Activated CD8-positive, alpha-beta memory T cell treated with anti-CD3 and anti-CD28 coated beads for 36 hours (primary cell): ENCODE measurements around the gene KCNQ1. TPM values are rescaled to one million over a fixed set of nuclear protein-coding genes. Genes with fewer than 3 reads are reported as not detected.

Experiments used
- CTCF ChIA-PET: fragments of 350-600 bp; sonication (Branson Sonifier 250); formaldehyde crosslinking; loops from one replicate; lab custom pipeline; 2021; ENCODE audit warnings: antibody characterized with exemption; lab: Charles Lee
- POLR2A ChIA-PET: fragments of 350-600 bp; sonication (Branson Sonifier 250); formaldehyde crosslinking; loops from one replicate; lab custom pipeline; 2021; ENCODE audit warnings: antibody characterized with exemption; lab: Charles Lee
- total RNA-seq, 2 experiments: library from RNA; stranded (reverse); gene quantifications; one replicate each; pipeline ENCODE4 v1.2.3, GENCODE V29; 2021

KCNQ1 gene
- total RNA-seq, 2 experiments from 2014 or later, result 3.1 to 3.9 TPM

DNA sequence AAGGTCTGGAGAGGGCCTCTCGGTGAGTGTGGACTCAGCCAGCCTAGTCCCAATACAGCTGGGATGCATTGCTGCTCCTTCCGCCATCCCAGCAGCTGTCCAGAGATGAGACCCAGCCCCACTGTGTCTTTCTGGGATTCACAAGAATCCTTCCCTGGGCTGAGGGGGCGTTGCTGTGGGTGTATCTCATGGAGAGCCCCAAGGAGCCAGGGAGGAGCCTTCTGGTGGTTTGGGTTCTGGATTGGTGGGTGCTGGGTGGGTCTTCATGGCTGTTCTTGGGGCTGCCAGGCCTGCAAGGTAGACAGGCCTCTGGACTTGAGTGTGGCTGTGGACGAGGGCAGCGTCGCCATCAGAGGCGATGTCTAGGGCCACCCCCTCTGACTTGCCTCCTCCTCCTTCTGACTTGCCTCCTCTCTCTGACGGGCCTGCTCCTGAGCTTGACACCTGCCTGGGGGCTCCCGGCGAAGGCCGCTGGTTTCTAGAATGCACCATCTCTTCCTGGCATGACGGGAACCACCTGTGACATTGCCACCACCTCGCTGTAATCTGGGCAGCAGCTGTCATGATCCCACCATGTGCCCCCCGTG, 17.2 kb downstream of the KCNQ1 start:
- ChIA-PET CTCF (no interaction called here), POLR2A (no interaction called here)

DNA sequence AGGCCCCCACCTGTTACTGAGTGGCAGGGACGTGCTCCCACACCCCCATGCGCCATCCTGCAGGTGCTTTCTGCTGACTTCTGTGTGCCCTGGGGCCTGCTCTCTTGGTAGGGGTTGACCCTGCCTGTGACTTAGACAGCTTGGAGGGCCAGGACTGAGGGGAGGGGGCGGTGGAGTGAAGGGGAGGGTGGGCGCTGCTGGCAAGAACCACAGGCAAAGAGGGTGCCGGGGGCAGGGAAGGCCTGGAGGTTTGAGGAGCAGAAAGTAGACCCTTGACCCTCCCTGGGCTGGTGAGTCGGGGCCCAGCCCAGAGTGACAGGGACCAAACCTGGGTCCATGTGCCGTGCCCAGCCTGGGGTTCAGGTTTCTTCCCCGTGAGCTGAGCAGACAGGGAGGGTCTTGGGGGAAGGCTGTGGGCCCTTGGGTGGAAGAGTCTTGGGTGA, 17.8 kb downstream of the KCNQ1 start:
- POLR2A ChIA-PET, result no interaction called here
- CTCF ChIA-PET, result no interaction called here

DNA sequence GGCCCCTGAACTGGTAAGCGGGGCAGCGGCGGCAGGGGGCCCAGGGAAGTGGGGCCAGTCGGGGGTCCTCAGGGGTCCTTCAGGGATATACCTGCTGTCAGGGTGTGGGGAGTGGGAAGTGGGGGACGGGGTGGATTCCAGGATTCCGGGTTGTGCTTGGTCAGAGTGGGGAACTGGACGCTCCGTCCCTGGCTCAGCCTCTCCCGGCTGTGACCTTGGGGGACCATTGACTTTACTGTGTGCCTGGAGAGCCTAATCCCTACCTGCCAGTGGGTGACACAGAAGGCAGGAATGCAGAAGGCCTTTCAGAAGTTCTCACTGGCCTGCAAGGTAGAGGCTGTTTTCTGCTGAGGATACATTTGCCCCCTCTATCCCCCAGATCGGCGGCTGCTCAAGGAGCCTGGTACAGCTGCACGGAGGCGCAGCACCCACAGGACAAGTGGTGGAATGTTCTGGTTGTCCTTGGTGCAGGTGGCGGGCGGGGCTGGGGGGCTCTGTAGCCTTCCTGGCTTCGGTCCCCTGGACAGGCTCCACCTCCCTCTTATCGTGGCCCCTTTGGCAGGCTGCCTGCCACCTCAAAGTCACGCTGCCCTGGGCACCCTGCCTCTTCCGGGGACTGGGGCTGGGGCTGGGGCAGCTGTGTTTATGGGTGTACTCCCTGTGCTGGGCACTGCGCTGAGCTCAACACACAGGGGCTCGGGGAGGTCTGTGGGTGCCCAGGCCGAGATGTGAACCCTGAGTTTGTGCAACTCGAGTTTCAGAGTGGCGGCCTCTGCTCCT, 18.4 kb downstream of the KCNQ1 start:
- POLR2A ChIA-PET, result no interaction called here
- CTCF ChIA-PET, result no interaction called here

DNA sequence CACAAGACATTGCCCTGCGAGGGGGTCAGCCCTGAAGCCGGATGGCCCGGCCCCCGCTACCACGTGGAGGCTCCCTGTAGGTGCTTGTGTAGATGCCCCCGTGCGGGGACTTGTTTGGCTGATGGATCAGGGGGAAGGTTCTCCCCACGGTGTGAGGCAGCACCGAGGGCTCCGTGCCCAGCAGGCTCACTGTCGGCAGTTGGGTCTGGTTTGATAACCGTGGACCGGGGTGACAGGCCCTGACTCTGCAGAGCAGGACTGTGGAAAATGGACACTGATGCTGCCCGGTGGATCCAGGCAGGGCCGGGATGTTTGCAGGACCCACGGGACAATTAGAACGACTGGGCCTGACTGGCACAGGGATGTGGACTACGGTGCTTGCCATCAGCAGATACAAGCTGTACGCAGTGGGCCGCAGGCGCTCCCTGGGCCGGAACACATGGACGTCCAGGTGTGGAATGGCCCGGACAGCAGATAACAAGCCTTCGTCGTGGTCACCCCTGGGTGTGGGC, 19.0 kb downstream of the KCNQ1 start:
- POLR2A ChIA-PET, result no interaction called here
- CTCF ChIA-PET, result no interaction called here

DNA sequence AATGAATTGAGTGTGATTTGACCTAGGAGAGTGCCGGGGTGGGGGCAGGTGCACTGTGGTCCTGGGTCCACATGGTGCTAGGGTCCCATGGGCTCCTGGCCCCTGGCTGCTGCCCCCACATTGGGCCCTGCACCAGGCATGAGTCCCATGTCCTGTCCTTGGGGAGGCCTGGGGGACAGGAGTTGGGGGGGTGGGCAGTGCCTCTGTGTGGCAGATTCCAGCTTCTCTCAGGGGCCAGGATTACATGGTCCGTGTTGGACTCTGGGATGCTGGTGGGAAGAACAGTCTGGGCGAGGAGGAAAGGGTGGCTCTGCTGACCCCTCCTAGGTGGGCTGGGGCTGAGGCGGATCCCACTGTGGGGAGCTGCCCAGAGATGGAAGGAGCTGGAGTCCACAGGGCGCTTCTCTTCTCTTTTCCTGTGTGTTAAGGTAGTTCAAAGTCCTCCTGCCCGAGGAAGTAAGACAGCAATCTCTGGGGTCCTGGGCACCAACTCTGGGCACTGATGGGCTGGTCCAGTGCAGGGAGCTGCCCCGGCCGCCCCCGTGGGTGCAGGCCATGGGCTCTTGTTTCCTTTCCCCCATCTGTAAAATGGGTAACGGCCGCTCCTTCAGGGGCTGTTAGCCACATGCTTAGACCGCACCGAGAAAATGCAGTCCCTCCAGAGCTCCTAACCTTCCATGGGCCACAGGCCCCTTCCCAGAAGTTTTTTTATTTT, 19.8 kb downstream of the KCNQ1 start:
- POLR2A ChIA-PET, result no interaction called here

DNA sequence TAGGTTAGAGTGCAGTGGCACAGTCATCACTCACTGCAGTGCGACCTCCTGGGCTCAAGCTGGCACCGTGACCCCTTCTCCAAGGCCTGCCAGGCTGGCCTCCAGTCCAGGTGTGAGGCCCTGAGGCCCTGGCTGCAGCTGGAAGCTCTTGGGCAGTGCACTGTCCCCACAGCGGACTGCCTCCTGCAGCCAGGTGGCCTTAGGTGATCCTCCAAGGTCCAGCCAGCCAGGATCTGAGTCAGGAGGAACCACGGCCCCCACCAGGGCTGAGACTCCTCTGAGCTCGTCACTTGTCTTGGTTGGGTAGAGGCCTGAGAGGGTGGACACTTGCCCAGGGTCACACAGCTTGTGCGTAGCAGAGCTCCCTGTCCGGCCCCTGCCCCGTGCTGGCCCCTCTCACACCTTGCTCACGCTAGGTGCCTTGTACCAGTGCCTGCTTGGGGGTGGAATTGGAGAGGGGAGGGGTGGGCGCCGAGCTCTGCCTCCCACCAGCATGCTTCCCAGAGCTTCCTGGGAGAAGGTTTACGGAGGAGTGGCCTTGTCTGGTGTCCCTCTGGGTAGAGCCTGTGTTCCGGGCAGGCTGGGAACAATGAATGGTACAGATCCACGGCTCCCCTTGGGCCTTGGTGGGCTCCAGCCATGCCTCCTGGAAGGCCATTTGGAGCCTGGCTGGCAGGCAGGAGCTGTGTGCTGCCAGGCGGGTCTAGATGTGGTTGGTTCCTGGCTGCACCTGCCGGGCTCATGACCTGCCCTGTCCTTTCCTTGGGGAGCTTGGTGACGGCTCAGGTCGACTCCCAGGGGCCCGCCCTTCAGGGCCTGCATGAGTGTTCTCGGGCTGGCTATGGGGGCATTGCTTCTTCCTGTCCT, 20.6 kb downstream of the KCNQ1 start:
- POLR2A ChIA-PET, result no interaction called here
- CTCF ChIA-PET, result interaction anchor here (0.9 kb wide), 1 partner anchor 67 kb away, joined by 3 read pairs; no protein-coding TSS in a partner anchor

More for the DNA sequence above, 19.8 kb downstream of the KCNQ1 start:
- CTCF ChIA-PET, result interaction anchor here (0.9 kb wide), 1 partner anchor 68 kb away, joined by 3 read pairs; no protein-coding TSS in a partner anchor

DNA sequence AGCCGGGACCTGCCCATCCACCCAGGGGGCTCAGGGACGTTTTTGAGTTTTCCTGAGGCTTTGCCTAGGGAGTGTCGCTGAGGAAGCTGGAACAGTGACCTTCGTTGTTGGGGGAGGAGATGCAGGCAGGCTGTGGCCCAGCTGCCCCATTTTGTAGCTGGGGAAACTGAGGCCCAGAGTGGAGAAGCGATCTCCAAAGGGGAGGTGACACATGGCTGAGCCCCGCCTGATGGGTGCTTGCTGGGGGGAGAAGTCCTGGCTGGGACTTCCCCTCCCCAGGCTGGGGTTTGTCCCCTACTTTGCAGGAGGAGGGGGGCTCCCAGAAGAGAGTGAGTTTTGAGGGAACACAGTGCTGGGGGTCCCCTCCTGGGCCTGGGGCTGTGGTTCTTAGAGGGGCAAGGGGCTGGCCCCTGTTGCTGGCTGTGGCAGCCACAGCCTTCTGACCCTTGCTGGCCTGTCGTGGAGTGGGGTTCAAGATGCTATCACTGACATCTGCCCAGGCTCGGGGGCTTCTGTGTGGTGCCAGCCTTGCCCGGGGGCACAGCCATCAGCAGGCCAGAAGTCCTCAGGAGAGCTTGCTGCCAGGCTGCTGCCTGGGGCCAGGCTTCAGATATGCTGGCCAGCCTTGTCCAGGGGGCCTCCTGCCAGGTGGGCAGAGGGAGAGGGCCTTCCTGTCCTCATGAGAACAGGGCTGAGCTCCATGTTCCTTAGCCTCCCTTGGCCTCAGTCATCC, 21.4 kb downstream of the KCNQ1 start:
- POLR2A ChIA-PET, result no interaction called here
- CTCF ChIA-PET, result interaction anchor here (1.9 kb wide), 1 partner anchor 67 kb away, joined by 5 read pairs; no protein-coding TSS in a partner anchor

DNA sequence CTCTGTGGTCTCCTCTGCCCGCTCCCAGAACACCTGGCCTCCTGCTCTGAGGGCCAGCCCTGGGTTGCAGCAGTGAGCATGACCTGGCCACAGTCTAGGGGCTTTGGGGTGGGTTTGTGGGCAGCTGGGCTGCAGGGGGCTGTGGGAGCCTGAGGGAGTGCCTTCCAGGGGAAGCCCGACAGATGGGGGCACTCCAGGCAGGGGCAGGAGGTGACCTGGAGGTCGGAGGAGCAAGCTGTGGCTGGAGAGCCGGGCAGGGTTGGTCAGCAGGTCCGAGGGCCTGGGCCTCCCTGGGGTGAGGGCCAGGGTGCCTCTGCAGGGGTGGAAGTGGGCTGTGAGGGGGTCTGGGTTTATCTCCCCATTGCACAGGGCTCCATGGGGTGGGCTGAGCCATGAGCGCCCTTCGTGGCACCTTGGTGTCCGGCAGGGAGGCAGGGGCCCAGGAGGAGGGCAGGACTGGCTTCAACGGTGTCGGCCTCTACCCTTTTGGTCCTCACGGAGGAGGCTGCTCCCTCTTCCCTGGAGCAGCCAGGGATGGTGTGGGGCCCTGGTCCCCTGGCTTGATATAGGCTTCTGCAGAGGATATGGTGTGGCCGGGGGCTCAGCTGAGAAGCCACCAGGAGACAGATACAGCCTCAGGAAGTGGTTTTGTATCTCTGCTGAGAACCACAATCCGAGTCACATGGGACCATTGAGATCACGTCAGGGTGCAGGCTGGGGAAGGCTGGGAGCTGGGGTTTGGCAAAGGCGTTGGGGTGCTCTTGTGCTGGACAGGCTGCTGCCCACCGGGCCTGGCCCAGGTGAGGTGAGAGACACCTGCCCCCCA, 22.3 kb downstream of the KCNQ1 start:
- CTCF ChIA-PET, result interaction anchor here (0.7 to 1.9 kb wide), 4 partner anchors 25 to 315 kb away, joined by 3 to 5 read pairs (median 3); no protein-coding TSS in a partner anchor

DNA sequence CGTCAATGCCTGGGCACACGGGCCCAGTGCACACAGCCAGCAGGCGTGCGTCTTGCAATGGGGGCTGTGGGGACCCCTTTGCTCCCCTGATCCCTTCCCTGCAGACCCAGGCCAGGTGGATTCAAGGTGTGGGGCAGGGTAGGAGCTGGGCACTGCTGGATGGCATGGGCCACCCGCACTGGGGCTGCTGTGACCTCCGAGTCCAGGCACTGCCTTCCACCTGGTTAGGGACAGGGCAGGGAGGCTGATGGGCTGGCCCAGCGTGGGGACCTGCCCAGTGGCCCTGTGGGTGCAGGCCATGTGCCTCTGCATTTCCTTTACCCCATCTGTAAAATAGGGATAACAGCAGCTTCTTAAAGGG, 22.9 kb downstream of the KCNQ1 start:
- CTCF ChIA-PET, result interaction anchor here (0.7 to 1.9 kb wide), 4 partner anchors 26 to 315 kb away, joined by 3 to 5 read pairs (median 3); no protein-coding TSS in a partner anchor
- POLR2A ChIA-PET, result no interaction called here

More for the DNA sequence above, 22.3 kb downstream of the KCNQ1 start:
- POLR2A ChIA-PET, result no interaction called here

DNA sequence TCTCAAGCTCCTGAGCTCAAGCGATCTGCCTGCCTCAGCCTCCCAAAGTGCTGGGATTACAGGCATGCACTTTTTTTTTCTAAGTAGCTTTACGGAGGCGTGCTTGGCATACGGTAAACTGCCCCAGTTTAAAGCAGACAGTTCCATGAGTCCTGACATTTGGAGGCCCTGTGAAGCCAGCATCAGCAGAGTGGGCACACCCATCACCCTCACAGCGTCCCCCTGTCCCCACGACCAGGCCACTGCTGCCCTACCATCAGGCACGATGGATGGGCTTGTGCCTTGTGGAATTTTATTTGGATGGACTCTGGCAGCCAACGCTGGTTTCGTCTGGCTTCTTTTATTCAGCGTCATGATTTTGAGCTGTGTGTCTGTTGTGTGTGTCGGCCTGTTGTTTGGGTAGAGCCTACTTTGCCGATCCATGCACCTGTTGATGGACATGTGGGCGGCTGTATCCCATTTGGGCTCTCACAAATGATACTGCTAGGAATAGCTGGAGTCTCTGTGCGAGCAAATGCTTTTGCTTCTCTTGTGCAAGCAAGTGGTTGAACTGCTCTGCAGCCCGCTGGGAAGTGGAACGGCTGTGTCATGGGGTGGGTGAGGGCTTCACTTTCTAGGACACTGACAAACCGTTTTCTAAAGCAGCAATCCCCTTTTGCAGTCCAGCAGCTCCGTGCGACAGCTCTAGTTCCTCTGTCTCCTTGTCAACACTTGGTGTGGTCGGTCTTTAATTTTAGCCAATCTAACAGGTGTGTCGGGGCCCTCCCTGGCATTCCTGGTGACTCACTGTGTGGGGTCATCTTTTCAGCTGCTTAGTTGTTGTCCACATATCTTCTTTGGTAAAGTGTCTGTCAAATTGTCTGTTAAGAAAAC, 23.8 kb downstream of the KCNQ1 start:
- CTCF ChIA-PET, result interaction anchor here (0.7 to 1.4 kb wide), 2 partner anchors 304 to 316 kb away, joined by 3 read pairs; no protein-coding TSS in a partner anchor
- POLR2A ChIA-PET, result interaction anchor here (0.5 kb wide), 1 partner anchor 140 kb away, joined by 3 read pairs; no protein-coding TSS in a partner anchor

DNA sequence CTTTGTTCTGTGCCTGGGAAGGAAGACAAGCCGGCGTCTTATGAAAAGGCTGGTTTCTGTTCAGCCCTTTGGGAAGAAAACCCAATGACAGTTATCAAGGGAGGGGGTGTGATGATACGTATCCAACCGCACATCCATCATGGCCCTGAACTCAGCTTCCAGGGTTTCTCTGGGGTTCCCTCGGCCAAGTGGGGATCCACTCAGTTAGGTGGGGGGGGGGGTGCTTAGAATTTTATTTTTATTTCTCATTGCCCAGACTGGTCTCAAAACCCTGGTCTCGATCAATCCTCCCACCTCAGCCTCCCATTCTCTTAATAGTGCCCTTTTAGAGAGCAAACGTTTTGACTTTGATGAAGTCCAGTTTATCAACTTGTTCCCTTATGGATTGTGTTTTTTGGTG, 25.7 kb downstream of the KCNQ1 start:
- CTCF ChIA-PET, result no interaction called here
- POLR2A ChIA-PET, result no interaction called here

DNA sequence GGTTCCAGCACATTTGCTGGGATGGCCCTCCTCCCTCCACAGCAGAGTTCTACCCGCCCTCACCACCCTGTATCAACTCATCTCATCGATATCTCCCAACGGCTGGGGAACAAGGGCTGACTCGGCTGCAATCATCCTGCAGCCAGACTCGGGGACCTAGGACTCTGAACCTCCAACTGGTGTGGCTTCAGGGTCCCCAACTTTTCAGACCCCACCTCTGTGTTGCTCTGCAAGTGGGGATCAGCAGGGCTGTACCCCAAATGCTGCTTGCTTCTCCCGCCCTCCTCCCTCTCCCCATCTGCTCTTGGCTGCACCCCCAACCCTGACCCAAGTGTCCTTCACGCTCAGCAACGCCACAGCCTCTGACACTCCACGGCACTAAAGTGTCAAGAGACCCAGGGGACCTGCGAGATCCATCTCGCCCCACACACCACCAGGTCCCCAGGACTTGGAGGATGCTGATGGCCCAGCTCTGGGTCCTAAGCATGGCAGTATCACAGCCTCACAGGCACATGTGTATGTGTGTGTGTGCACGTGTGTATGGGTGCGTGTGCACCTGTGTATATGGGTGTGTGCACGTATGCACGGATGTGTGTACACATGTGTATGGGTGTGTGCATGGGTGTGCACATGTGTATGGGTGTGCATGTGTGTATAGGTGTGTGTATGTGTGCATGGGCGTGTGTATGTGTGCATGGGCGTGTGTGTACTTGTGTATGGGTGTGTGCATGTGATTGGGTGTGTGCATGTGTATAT, 26.4 kb downstream of the KCNQ1 start:
- CTCF ChIA-PET, result no interaction called here
- POLR2A ChIA-PET, result no interaction called here

DNA sequence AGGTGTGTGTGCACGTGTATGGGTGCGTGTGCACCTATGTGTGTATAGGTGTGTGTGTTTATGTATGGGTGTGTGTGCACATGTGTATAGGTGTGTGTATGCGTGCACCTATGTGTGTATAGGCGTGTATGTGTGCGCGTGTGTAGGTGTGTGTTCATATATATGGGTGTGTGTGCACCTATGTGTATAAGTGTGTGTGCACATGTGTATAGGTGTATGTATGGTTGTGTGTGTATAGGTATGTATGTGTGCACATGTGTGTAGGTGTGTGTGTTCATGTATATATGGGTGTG, 26.9 kb downstream of the KCNQ1 start:
- ChIA-PET CTCF (no interaction called here), POLR2A (no interaction called here)

DNA sequence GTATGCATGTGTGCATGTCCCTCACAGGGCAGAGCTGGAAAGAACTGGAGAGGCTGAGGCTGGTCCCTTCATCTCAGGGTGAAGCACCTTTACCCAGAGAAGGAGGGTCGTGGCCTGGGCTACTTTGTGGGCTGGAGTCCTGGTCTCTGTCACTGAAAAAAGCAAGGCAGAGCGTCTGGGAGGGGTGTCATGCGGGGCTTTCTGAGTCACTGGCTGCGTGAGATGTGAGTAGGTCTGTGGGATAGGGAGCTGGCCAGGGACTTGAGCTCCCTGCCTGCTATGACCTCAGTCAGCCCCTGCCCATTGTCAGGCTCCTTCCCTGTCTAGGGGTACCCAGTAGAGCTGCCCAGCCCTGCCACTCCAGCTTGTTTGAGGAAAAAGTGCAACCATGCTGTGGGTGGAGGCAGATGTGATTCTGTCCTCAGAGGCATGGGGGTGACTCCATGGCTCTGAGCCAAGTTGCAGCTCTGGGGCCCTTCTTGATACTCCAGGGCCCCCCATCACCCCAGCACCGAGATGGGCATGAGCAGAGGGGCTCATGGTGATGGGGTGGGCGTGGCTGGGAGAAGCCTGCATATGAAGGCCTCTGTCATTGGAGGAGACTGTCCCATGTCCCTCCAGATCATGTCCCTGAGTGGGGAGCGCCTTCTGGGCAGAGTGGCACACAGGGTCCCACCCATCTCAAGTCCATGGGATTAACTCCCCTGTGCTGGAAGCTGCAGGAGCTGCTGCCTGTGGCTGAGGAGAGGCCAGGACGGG, 27.8 kb downstream of the KCNQ1 start:
- ChIA-PET POLR2A (no interaction called here), CTCF (no interaction called here)

DNA sequence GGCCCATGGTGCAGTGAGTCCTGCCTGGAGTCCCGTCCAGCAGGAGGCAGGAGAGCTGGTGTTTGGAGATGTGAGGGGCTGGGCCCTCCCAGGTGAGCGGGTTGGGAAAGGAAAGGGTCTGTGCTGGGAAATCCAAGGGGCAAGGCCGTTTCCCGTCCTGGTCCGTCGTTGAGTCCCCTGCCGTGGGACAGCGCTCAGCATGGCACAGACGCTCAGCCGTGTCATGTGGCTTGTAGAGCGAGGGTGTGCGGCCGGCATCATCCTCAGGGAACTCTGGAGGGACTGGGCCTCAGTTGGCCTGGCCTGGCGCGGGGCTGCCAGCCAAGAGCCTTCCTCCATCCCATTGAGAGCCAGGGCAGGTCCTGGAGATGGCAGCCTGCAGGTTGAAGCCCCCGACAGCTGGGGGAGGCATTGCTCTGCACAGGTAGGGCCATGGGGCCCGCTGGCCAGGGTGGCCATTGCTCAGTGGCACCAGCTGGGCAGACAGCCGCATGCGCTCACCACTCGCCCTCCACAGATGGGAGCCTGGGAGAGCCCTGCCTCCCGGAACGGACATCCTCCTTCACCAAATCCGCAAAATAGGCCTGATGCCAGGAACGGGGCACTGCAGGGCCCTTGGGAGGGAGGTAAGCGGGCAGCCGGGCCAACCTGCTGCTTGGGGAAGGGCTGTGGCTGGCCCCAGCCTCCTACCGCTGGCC, 28.7 kb downstream of the KCNQ1 start:
- ChIA-PET POLR2A (no interaction called here), CTCF (interaction anchor here (0.6 kb wide), 1 partner anchor 419 kb away, joined by 4 read pairs; no protein-coding TSS in a partner anchor)
